WTC11 (cell line): Measurements from ENCODE around the gene SYT8. TPM values are rescaled to one million over a fixed set of nuclear protein-coding genes. Genes with fewer than 3 reads are reported as not detected.

Source experiments
- ATAC-seq: fragments of 200-7000 bp; cut with Tn5 transposase; 2 replicates; pipeline ENCODE4 v1.10.0; 2021; ENCODE audit warnings: mild to moderate bottlenecking, moderate library complexity
- CTCF ChIA-PET: fragments of 300-600 bp; sonication (Branson Sonifier 250); formaldehyde crosslinking; loops from one replicate; lab custom pipeline; 2021; ENCODE audit warnings: antibody characterized with exemption; lab: Charles Lee
- POLR2A ChIA-PET: fragments of 350-600 bp; sonication (Branson Sonifier 250); formaldehyde crosslinking; loops from one replicate; lab custom pipeline; 2021; ENCODE audit warnings: antibody characterized with exemption; lab: Charles Lee
- DNase-seq: peaks from one replicate; pipeline ENCODE4 v3.0.0; 2021; ENCODE audit warnings: low spot score
- H3K27ac Mint-ChIP-seq: 2 replicates; pipeline ENCODE4 v1.8.0; 2021; ENCODE audit warnings: mixed read lengths
- H3K27me3 Mint-ChIP-seq: 2 replicates; pipeline ENCODE4 v1.8.0; 2021; ENCODE audit warnings: low read depth, mild to moderate bottlenecking, moderate library complexity, mixed read lengths
- H3K36me3 Mint-ChIP-seq: 2 replicates; pipeline ENCODE4 v1.8.0; 2021; ENCODE audit warnings: mixed read lengths
- H3K4me1 Mint-ChIP-seq: 2 replicates; pipeline ENCODE4 v1.8.0; 2022; ENCODE audit warnings: mixed read lengths
- H3K4me3 Mint-ChIP-seq: 2 replicates; pipeline ENCODE4 v1.8.0; 2021; ENCODE audit warnings: mild to moderate bottlenecking, moderate library complexity, mixed read lengths
- H3K9me3 Mint-ChIP-seq: 2 replicates; pipeline ENCODE4 v1.8.0; 2021; ENCODE audit warnings: mixed read lengths
- AFF4 ChIP-seq: sonication (generic); formaldehyde crosslinking; IDR thresholded peaks from 2 replicates; pipeline ENCODE4 v1.8.1; 2023; ENCODE audit warnings: mild to moderate bottlenecking, missing genetic modification reagents, borderline replicate concordance
- CTCF ChIP-seq: fragments of 200-600 bp; IDR thresholded peaks from 2 replicates; pipeline ENCODE4 v1.8.0; 2022; ENCODE audit warnings: antibody characterized with exemption
- ESRRA ChIP-seq: sonication (generic); formaldehyde crosslinking; IDR thresholded peaks from 2 replicates; pipeline ENCODE4 v1.8.1; 2022; ENCODE audit warnings: mild to moderate bottlenecking, missing genetic modification reagents, borderline replicate concordance
- ETV6 ChIP-seq: sonication (generic); formaldehyde crosslinking; IDR thresholded peaks from 2 replicates; pipeline ENCODE4 v1.8.1; 2022; ENCODE audit warnings: mild to moderate bottlenecking, missing genetic modification reagents
- FOXP4 ChIP-seq: sonication (generic); formaldehyde crosslinking; IDR thresholded peaks from 2 replicates; pipeline ENCODE4 v1.8.0; 2022; ENCODE audit warnings: mild to moderate bottlenecking, missing genetic modification reagents
- IRF2 ChIP-seq: sonication (generic); formaldehyde crosslinking; IDR thresholded peaks from 2 replicates; pipeline ENCODE4 v1.8.0; 2022; ENCODE audit warnings: low read depth, missing genetic modification reagents, borderline replicate concordance
- MLX ChIP-seq: sonication (generic); formaldehyde crosslinking; IDR thresholded peaks from 2 replicates; pipeline ENCODE4 v1.8.1; 2023; ENCODE audit warnings: mild to moderate bottlenecking, missing genetic modification reagents, moderate library complexity
- SOX15 ChIP-seq: fragments of 250-450 bp; sonication (Bioruptor Pico); IDR thresholded peaks from 2 replicates; pipeline ENCODE4 v1.9.0; 2021; ENCODE audit warnings: mild to moderate bottlenecking
- SP1 ChIP-seq: sonication (generic); formaldehyde crosslinking; conservative IDR thresholded peaks from 2 replicates; pipeline ENCODE4 v1.8.1; 2022; ENCODE audit warnings: missing genetic modification reagents
- ZBTB21 ChIP-seq: sonication (generic); formaldehyde crosslinking; IDR thresholded peaks from 2 replicates; pipeline ENCODE4 v1.8.1; 2023; ENCODE audit warnings: mild to moderate bottlenecking, missing genetic modification reagents, borderline replicate concordance
- ZBTB43 ChIP-seq: sonication (generic); formaldehyde crosslinking; IDR thresholded peaks from 2 replicates; pipeline ENCODE4 v1.8.1; 2023; ENCODE audit warnings: mild to moderate bottlenecking, missing genetic modification reagents
- ZNF232 ChIP-seq: sonication (generic); formaldehyde crosslinking; IDR thresholded peaks from 2 replicates; pipeline ENCODE4 v1.8.0; 2022; ENCODE audit warnings: mild to moderate bottlenecking, missing genetic modification reagents
- ZNF317 ChIP-seq: sonication (generic); formaldehyde crosslinking; IDR thresholded peaks from 2 replicates; pipeline ENCODE4 v1.8.1; 2023; ENCODE audit warnings: low read depth, mild to moderate bottlenecking, moderate library complexity, missing genetic modification reagents, borderline replicate concordance
- ZNF532 ChIP-seq: fragments of 250-450 bp; sonication (Bioruptor Pico); IDR thresholded peaks from 2 replicates; pipeline ENCODE4 v1.9.0; 2021; ENCODE audit warnings: mild to moderate bottlenecking, borderline replicate concordance
- total RNA-seq: library from RNA; stranded (reverse); gene quantifications from 3 replicates; pipeline ENCODE4 v1.2.3, GENCODE V29; 2021

Gene SYT8
- total RNA-seq, 1 experiment from 2014 or later: 0.37 TPM

- TF ChIP-seq ESRRA (CRISPR knock-in tag) (no peak), CTCF (no peak), ZNF532 (CRISPR knock-in tag) (no peak)
Measured at GRCh38 chr11:1864231-1864630, 29.4 kb downstream of the SYT8 start (continued).

- H3K4me3 Mint-ChIP-seq: no peak overlapping the region
- no peaks in the 10 kb centered on the region for H3K9me3 Mint-ChIP-seq
- TF ChIP-seq ETV6 (CRISPR knock-in tag): no peak
- no peak for TF ChIP-seq ZNF317 (CRISPR knock-in tag)
- TF ChIP-seq SP1 (CRISPR knock-in tag): no peak
- TF ChIP-seq SOX15: no peak
- TF ChIP-seq FOXP4: no peak
- no peak for TF ChIP-seq IRF2
- no peak for TF ChIP-seq ZNF232 (CRISPR knock-in tag)
- TF ChIP-seq ZBTB21 (CRISPR knock-in tag): no peak
- TF ChIP-seq ZBTB43: no peak
- no peaks in the 10 kb centered on the region for H3K36me3 Mint-ChIP-seq
- ATAC-seq (no peak), DNase-seq (no peak)
- no peaks in the 10 kb centered on the region; the same call in 1 of the 2 replicates for H3K4me1 Mint-ChIP-seq
- ChIA-PET POLR2A (no interaction called here), CTCF (interaction anchor here (1.4 to 3.0 kb wide), 4 partner anchors 12 to 291 kb away, joined by 3 to 14 read pairs (median 6); no protein-coding TSS in a partner anchor)
- no peak overlapping the region for H3K27ac Mint-ChIP-seq
- no peaks in the 10 kb centered on the region for H3K27me3 Mint-ChIP-seq
Measured at GRCh38 chr11:1864831-1865665, 30.3 kb downstream of the SYT8 start.

GRCh38 chr11:1866226-1866625 is 31.4 kb downstream of the SYT8 start:
- DNase-seq (no peak), ATAC-seq (no peak)
- Mint-ChIP-seq H3K4me1 (no peaks in the 10 kb centered on the region; the same call in none of the 2 replicates), H3K36me3 (no peaks in the 10 kb centered on the region), H3K4me3 (no peak overlapping the region), H3K9me3 (no peaks in the 10 kb centered on the region), H3K27me3 (no peaks in the 10 kb centered on the region)
- POLR2A ChIA-PET: no interaction called here
- CTCF ChIA-PET: interaction anchor here (1.4 to 3.0 kb wide), 4 partner anchors 9 to 214 kb away, joined by 3 to 14 read pairs (median 6); no protein-coding TSS in a partner anchor
- TF ChIP-seq MLX (CRISPR knock-in tag) (no peak), ZBTB21 (CRISPR knock-in tag) (no peak), AFF4 (CRISPR knock-in tag) (no peak)
- TF ChIP-seq, all 79 proteins: peak for 0
- no peak overlapping the region for H3K27ac Mint-ChIP-seq
